ENCODE data around the gene WDR27.

Gene WDR27

DNA sequence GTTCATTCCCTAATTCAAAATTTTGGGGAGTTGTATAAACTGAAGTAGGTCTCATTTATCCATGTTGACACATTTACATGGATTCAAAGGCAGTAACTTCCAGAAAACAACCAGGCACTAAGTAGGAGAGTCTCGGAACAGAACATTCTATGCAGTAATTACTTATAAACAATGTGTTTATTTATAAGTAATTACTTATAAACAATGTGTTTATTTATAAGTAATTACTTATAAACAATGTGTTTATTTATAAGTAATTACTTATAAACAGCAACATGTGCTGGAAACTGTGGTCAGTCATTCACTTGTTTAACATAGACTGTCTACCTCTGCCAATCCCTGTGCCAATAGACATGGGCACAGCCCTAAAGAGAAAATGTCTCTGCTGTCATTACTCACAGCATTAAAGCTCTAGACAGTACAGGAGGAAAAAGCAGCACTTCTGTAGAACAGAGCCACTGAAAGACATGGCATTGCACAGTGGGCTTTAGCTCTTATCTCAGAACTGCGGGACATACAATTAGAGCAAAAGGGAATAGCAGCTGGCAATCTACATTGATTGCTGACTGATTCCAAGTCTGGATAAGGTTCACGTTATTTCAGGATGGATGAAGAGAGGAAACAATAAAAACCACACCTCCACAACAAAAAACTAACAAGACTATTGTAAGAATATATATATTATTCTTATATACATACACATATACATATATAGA is 188.2 kb downstream of the WDR27 start:
- TF ChIP-seq, protein P1, sequence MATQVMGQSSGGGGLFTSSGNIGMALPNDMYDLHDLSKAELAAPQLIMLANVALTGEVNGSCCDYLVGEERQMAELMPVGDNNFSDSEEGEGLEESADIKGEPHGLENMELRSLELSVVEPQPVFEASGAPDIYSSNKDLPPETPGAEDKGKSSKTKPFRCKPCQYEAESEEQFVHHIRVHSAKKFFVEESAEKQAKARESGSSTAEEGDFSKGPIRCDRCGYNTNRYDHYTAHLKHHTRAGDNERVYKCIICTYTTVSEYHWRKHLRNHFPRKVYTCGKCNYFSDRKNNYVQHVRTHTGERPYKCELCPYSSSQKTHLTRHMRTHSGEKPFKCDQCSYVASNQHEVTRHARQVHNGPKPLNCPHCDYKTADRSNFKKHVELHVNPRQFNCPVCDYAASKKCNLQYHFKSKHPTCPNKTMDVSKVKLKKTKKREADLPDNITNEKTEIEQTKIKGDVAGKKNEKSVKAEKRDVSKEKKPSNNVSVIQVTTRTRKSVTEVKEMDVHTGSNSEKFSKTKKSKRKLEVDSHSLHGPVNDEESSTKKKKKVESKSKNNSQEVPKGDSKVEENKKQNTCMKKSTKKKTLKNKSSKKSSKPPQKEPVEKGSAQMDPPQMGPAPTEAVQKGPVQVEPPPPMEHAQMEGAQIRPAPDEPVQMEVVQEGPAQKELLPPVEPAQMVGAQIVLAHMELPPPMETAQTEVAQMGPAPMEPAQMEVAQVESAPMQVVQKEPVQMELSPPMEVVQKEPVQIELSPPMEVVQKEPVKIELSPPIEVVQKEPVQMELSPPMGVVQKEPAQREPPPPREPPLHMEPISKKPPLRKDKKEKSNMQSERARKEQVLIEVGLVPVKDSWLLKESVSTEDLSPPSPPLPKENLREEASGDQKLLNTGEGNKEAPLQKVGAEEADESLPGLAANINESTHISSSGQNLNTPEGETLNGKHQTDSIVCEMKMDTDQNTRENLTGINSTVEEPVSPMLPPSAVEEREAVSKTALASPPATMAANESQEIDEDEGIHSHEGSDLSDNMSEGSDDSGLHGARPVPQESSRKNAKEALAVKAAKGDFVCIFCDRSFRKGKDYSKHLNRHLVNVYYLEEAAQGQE (IDR thresholded peaks at IDR 0.05; ENCODE audit: low read depth) = no peak
- TF ChIP-seq TAF1 (IDR thresholded peaks at IDR 0.05; ENCODE audit: low read depth) (no peak), EP300 (IDR thresholded peaks at IDR 0.05; ENCODE audit: borderline replicate concordance) (no peak), NFIC (IDR thresholded peaks at IDR 0.05) (no peak), RAD21 (IDR thresholded peaks at IDR 0.05; ENCODE audit: low read depth) (no peak), EGR1 (IDR thresholded peaks at IDR 0.05) (no peak), CREB1 (IDR thresholded peaks at IDR 0.05; ENCODE audit: low read depth) (no peak)
- TF ChIP-seq, protein P2, sequence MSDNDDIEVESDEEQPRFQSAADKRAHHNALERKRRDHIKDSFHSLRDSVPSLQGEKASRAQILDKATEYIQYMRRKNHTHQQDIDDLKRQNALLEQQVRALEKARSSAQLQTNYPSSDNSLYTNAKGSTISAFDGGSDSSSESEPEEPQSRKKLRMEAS (IDR thresholded peaks at IDR 0.05) = no peak

DNA sequence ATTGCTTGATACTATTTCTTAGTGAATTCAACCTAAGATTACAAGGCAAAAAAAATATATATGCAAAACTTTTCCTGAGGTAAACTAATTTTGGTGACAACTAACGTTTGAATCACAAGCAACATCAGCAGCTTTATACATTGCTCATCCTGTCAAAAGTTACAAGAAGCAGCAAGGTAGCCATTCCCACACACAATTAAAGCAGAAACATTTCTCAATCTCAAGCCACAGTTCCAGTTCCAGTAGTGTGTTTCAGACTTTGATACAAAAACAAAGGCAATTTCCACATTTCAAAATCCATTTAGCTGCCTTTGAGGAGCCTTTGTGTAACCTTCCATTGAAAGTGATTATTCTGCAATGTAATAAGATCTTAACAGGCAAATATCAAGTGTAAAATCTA is 191.0 kb downstream of the WDR27 start:
- TF ChIP-seq, protein P3, sequence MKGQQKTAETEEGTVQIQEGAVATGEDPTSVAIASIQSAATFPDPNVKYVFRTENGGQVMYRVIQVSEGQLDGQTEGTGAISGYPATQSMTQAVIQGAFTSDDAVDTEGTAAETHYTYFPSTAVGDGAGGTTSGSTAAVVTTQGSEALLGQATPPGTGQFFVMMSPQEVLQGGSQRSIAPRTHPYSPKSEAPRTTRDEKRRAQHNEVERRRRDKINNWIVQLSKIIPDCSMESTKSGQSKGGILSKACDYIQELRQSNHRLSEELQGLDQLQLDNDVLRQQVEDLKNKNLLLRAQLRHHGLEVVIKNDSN (IDR thresholded peaks at IDR 0.05) = no peak
- TF ChIP-seq ZBTB7A (IDR thresholded peaks at IDR 0.05; ENCODE audit: low read depth) (no peak), TAF1 (IDR thresholded peaks at IDR 0.05; ENCODE audit: low read depth) (no peak), EGR1 (IDR thresholded peaks at IDR 0.05) (no peak), FOXM1 (IDR thresholded peaks at IDR 0.05; ENCODE audit: borderline replicate concordance, low read depth) (no peak), YY1 (IDR thresholded peaks at IDR 0.05; ENCODE audit: low read depth) (no peak), NFIC (IDR thresholded peaks at IDR 0.05) (no peak), CEBPB (IDR thresholded peaks at IDR 0.05) (no peak), CREB1 (IDR thresholded peaks at IDR 0.05; ENCODE audit: low read depth) (no peak)
- TF ChIP-seq, protein P2 (IDR thresholded peaks at IDR 0.05) = no peak
- TF ChIP-seq, protein P1 (IDR thresholded peaks at IDR 0.05; ENCODE audit: low read depth) = no peak

DNA sequence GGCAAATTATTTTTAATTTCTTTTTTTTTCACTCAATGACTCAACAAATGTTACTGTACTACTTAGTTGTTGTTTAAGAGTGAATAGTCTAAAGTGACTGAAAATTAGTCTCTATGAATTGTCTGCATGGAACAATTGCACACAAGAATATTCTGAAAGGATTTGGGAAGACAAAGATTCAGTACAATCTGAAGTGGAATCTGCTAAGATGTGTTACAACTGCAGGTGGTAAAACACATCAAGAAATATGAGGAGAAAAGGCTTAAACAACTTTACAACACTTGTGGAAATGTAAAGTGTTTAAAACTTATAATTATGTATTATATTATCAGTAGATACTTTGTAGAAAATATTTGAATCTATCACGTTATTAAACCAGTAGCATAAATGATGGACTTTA is 193.4 kb downstream of the WDR27 start:
- TF ChIP-seq NFIC (IDR thresholded peaks at IDR 0.05) (no peak), TCF12 (IDR thresholded peaks at IDR 0.05; ENCODE audit: low read depth) (no peak), CEBPB (IDR thresholded peaks at IDR 0.05) (no peak)

DNA sequence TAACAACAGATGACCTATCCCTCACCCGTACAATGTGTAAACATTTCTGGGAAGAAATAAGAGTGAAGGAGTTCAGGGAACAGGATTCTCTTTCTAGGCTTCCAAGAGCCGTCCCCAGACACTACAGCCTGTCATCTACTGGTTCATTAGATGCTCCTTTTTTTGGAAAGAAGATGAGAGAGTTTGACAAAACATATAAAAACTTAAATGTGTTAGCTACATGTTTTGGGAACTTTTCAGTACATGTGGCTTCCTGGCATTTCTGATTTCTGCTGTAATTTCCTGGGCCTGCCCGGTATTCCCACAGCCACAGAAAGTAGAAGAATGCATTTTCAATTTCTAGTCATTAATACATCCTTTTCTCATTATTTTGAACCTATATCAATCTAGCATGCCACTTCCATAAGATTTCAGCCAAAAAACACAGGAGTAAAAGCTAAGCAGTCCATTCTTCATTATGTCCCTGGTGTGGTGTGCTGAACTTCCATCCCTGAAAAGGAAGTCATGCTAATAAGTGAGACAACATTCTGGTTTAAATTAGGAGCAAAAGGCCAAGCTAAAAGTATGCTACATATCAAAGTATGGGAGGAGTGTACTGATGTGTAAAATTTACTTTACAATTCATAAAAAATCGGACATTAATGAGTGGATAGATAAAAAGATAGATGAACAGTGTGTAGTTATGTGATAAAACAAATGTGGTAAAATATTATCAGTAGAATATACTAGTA is 198.2 kb downstream of the WDR27 start:
- TF ChIP-seq EP300 (IDR thresholded peaks at IDR 0.05; ENCODE audit: borderline replicate concordance) (no peak), FOXM1 (IDR thresholded peaks at IDR 0.05; ENCODE audit: borderline replicate concordance, low read depth) (no peak), TCF12 (IDR thresholded peaks at IDR 0.05; ENCODE audit: low read depth) (no peak), NFIC (IDR thresholded peaks at IDR 0.05) (no peak), ZBTB7A (IDR thresholded peaks at IDR 0.05; ENCODE audit: low read depth) (no peak), RAD21 (IDR thresholded peaks at IDR 0.05; ENCODE audit: low read depth) (no peak)
- TF ChIP-seq, protein P1 (IDR thresholded peaks at IDR 0.05; ENCODE audit: low read depth) = no peak

DNA sequence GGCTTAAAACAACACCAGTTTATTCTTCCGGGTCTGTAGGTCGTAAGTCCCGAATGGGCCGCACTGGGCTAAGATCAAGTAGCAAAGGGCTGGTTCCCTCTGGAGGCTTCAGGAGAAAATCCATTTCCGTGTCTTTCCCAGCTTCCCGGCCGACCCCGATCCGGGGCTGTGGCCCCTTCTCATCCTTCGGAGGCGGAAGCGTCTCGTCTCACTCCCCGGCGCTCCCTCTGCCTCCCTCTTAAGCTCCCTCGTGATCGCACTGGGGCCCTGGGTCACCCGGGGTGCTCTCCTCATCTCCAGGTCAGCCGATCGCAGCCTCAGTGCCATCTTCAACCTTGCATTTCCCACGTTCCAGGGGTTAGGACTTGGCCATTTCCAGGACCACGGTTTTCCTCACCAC is 199.4 kb downstream of the WDR27 start:
- TF ChIP-seq, protein P2 (IDR thresholded peaks at IDR 0.05) = no peak
- TF ChIP-seq EGR1 (IDR thresholded peaks at IDR 0.05) (no peak), TAF1 (IDR thresholded peaks at IDR 0.05; ENCODE audit: low read depth) (no peak), EP300 (IDR thresholded peaks at IDR 0.05; ENCODE audit: borderline replicate concordance) (no peak)
